Hepatocyte (in vitro differentiated cells): Measurements from ENCODE around the gene LARP4B.

Source experiments
- EZH2 ChIP-seq: fragments of 200-600 bp; sonication (generic); IDR thresholded peaks from 2 replicates; pipeline ENCODE4 v1.6.1; 2016; ENCODE audit warnings: antibody characterized with exemption, mild to moderate bottlenecking, borderline replicate concordance
- EZH2phosphoT487 ChIP-seq: fragments of 200-600 bp; sonication (generic); IDR thresholded peaks from one replicate; pipeline ENCODE4 v1.6.1; 2018; ENCODE audit warnings: antibody characterized with exemption, mild to moderate bottlenecking, low read depth, moderate library complexity; ENCODE audit not compliant: unreplicated experiment, severe bottlenecking
- TF ChIP-seq, protein P1 (sequence below): fragments of 200-600 bp; sonication (generic); IDR thresholded peaks from 2 replicates; pipeline ENCODE4 v1.5.1; 2016; ENCODE audit warnings: antibody characterized with exemption, mild to moderate bottlenecking; ENCODE audit not compliant: poor library complexity

GRCh38 chr10:789831-790701 is 141.4 kb downstream of the LARP4B start:
- TF ChIP-seq EZH2: no peak
- TF ChIP-seq, protein P1, sequence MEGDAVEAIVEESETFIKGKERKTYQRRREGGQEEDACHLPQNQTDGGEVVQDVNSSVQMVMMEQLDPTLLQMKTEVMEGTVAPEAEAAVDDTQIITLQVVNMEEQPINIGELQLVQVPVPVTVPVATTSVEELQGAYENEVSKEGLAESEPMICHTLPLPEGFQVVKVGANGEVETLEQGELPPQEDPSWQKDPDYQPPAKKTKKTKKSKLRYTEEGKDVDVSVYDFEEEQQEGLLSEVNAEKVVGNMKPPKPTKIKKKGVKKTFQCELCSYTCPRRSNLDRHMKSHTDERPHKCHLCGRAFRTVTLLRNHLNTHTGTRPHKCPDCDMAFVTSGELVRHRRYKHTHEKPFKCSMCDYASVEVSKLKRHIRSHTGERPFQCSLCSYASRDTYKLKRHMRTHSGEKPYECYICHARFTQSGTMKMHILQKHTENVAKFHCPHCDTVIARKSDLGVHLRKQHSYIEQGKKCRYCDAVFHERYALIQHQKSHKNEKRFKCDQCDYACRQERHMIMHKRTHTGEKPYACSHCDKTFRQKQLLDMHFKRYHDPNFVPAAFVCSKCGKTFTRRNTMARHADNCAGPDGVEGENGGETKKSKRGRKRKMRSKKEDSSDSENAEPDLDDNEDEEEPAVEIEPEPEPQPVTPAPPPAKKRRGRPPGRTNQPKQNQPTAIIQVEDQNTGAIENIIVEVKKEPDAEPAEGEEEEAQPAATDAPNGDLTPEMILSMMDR: no peak
- TF ChIP-seq EZH2phosphoT487: no peak
